H1 (cell line): ENCODE data around the gene HOXB8. TPM values are rescaled to one million over a fixed set of nuclear protein-coding genes. Genes with fewer than 3 reads are reported as not detected.

ENCODE experiments used
- CTCF ChIA-PET: fragments of 300-600 bp; sonication (Branson Sonifier 250); formaldehyde crosslinking; loops from one replicate; lab custom pipeline; 2021; ENCODE audit not compliant: partially characterized antibody; lab: Charles Lee
- POLR2A ChIA-PET: fragments of 300-600 bp; sonication (Branson Sonifier 250); formaldehyde crosslinking; loops from one replicate; lab custom pipeline; 2021; ENCODE audit warnings: inconsistent platforms; ENCODE audit not compliant: partially characterized antibody; lab: Charles Lee
- DNase-seq, 2 experiments: peaks; one replicate each; pipeline versions ENCODE4 v3.0.0 to v3.0.0-alpha.2; 2010 to 2022; ENCODE audit warnings: low spot score in 2 of 2, low read depth in 1 of 2, mixed read lengths in 1 of 2
- FAIRE-seq: peaks from 2 replicates; lab custom pipeline; 2011; peaks lifted over from hg19 to GRCh38; lab: Jason Lieb, UNC
- H2AFZ ChIP-seq: 2 replicates; pipeline ENCODE4 v1.8.1; 2012; ENCODE audit warnings: low read length, inconsistent platforms
- H2AK5ac ChIP-seq: 2 replicates; pipeline ENCODE4 v1.6.1; 2013; ENCODE audit warnings: low read depth, low read length
- H2BK120ac ChIP-seq: replicated peaks from 2 replicates; pipeline ENCODE3; 2013; ENCODE audit warnings: low read depth, low read length, inconsistent platforms
- H2BK12ac ChIP-seq: 2 replicates; pipeline ENCODE4 v1.6.1; 2013; ENCODE audit warnings: low read depth, low read length
- H2BK15ac ChIP-seq: 2 replicates; pipeline ENCODE4 v1.6.1; 2013; ENCODE audit warnings: low read length
- H2BK20ac ChIP-seq: 2 replicates; pipeline ENCODE4 v1.6.1; 2013; ENCODE audit warnings: low read length
- H2BK5ac ChIP-seq: 2 replicates; pipeline ENCODE4 v1.6.1; 2013; ENCODE audit warnings: low read depth, low read length
- H3K14ac ChIP-seq: 2 replicates; pipeline ENCODE4 v1.6.1; 2013; ENCODE audit warnings: inconsistent platforms; ENCODE audit not compliant: insufficient read length
- H3K18ac ChIP-seq: 2 replicates; pipeline ENCODE4 v1.6.1; 2013; ENCODE audit warnings: low read length; ENCODE audit errors: extremely low read depth
- H3K23ac ChIP-seq: 2 replicates; pipeline ENCODE4 v1.6.1; 2013; ENCODE audit warnings: inconsistent platforms; ENCODE audit not compliant: insufficient read length
- H3K23me2 ChIP-seq: 2 replicates; pipeline ENCODE4 v1.6.1; 2013; ENCODE audit warnings: low read depth, low read length
- H3K27ac ChIP-seq: 2 replicates; pipeline ENCODE4 v1.6.1; 2011; ENCODE audit warnings: low read depth, low read length, inconsistent platforms
- H3K27me3 ChIP-seq, 4 experiments: replicated peaks in 1 of 4; 1 replicate in 1 of 4; 2 replicates in 3 of 4; pipeline versions ENCODE4 v1.6.1 to v1.8.1; 2011 to 2013; ENCODE audit warnings: low read length in 3 of 4, mild to moderate bottlenecking in 3 of 4, inconsistent platforms in 2 of 4, mixed read lengths in 2 of 4, moderate library complexity in 1 of 4; ENCODE audit not compliant: control insufficient read depth in 3 of 4, insufficient read depth in 3 of 4; ENCODE audit errors: extremely low read depth in 1 of 4
- H3K36me3 ChIP-seq, 4 experiments: 2 replicates each; pipeline versions ENCODE4 v1.6.1 to v1.8.1; 2011 to 2013; ENCODE audit warnings: mild to moderate bottlenecking in 4 of 4, low read length in 3 of 4, moderate library complexity in 2 of 4, control low read depth in 1 of 4, inconsistent platforms in 1 of 4; ENCODE audit not compliant: insufficient read depth in 4 of 4, control insufficient read depth in 2 of 4
- H3K4ac ChIP-seq: replicated peaks from 2 replicates; pipeline ENCODE3; 2013; ENCODE audit warnings: low read length, low read depth, mixed read lengths, inconsistent platforms; ENCODE audit not compliant: insufficient read length
- H3K4me1 ChIP-seq, 4 experiments: replicated peaks in 1 of 4; 1 replicate in 1 of 4; 2 replicates in 3 of 4; pipeline versions ENCODE4 v1.6.1 to v1.8.1; 2011 to 2013; ENCODE audit warnings: low read length in 3 of 4, inconsistent platforms in 2 of 4, mixed read lengths in 1 of 4; ENCODE audit not compliant: insufficient read depth in 4 of 4, control insufficient read depth in 3 of 4
- H3K4me2 ChIP-seq, 2 experiments: 2 replicates each; pipeline versions ENCODE4 v1.6.1 to v1.8.1; 2011 to 2013; ENCODE audit warnings: low read depth in 2 of 2, low read length in 2 of 2, control low read depth in 1 of 2, inconsistent platforms in 1 of 2, mild to moderate bottlenecking in 1 of 2; ENCODE audit not compliant: insufficient read depth in 1 of 2
- H3K4me3 ChIP-seq, 4 experiments: fragments of 200-600, 300-600 bp in 1 of 4; sonication (generic), shearing (Covaris generic), sonication (Bioruptor Twin) in 1 of 4; 2 replicates each; pipeline versions ENCODE4 v1.5.1 to v1.8.1; 2011 to 2016; ENCODE audit warnings: low read length in 4 of 4, low read depth in 3 of 4, control low read depth in 2 of 4, inconsistent platforms in 2 of 4, mild to moderate bottlenecking in 2 of 4, mixed read lengths in 1 of 4, moderate library complexity in 1 of 4; ENCODE audit not compliant: insufficient read depth in 2 of 4; ENCODE audit errors: extremely low read depth in 1 of 4
- H3K56ac ChIP-seq: replicated peaks from 2 replicates; pipeline ENCODE3; 2013; ENCODE audit warnings: low read depth, mild to moderate bottlenecking, mixed read lengths, low read length, inconsistent platforms; ENCODE audit not compliant: insufficient read length
- H3K79me1 ChIP-seq: 2 replicates; pipeline ENCODE4 v1.6.1; 2013; ENCODE audit warnings: low read depth, low read length, control low read depth
- H3K79me2 ChIP-seq, 2 experiments: 2 replicates each; pipeline versions ENCODE4 v1.6.1 to v1.8.1; 2012 to 2013; ENCODE audit warnings: low read length in 2 of 2, mild to moderate bottlenecking in 2 of 2, inconsistent platforms in 1 of 2; ENCODE audit not compliant: insufficient read depth in 2 of 2, control insufficient read depth in 1 of 2
- H3K9ac ChIP-seq, 4 experiments: replicated peaks in 1 of 4; 1 replicate in 1 of 4; 2 replicates in 3 of 4; pipeline versions ENCODE4 v1.6.1 to v1.8.1; 2011 to 2013; ENCODE audit warnings: low read depth in 3 of 4, low read length in 3 of 4, control low read depth in 2 of 4, mild to moderate bottlenecking in 2 of 4, moderate library complexity in 2 of 4, inconsistent platforms in 1 of 4; ENCODE audit errors: extremely low read depth in 1 of 4
- H3K9me3 ChIP-seq, 2 experiments: 2 replicates each; pipeline versions ENCODE4 v1.6.1 to v1.8.1; 2012 to 2013; ENCODE audit warnings: mild to moderate bottlenecking in 2 of 2, moderate library complexity in 2 of 2, control low read depth in 1 of 2, inconsistent platforms in 1 of 2, low read depth in 1 of 2, low read length in 1 of 2, mixed read lengths in 1 of 2; ENCODE audit not compliant: insufficient read depth in 2 of 2
- H4K20me1 ChIP-seq, 2 experiments: replicated peaks in 1 of 2; 2 replicates each; pipeline versions ENCODE3 to v1.8.1; 2011 to 2013; ENCODE audit warnings: inconsistent platforms in 2 of 2, low read length in 2 of 2, mild to moderate bottlenecking in 1 of 2; ENCODE audit not compliant: insufficient read depth in 2 of 2, control insufficient read depth in 1 of 2
- H4K5ac ChIP-seq: 2 replicates; pipeline ENCODE4 v1.6.1; 2013; ENCODE audit warnings: low read length, low read depth, mixed read lengths, inconsistent platforms; ENCODE audit not compliant: insufficient read length
- H4K8ac ChIP-seq: 2 replicates; pipeline ENCODE4 v1.8.0; 2013; ENCODE audit warnings: mild to moderate bottlenecking, moderate library complexity, low read length, inconsistent platforms; ENCODE audit not compliant: insufficient read depth; ENCODE audit errors: extremely low read depth
- H4K91ac ChIP-seq: replicated peaks from 2 replicates; pipeline ENCODE3; 2013; ENCODE audit warnings: low read length, mixed read lengths, inconsistent platforms; ENCODE audit not compliant: insufficient read length
- CBX8 ChIP-seq: fragments of 300-800, 300-1000 bp; sonication (generic); IDR thresholded peaks from 2 replicates; pipeline ENCODE4 v1.7.1; 2016; ENCODE audit warnings: low read depth, low read length, borderline replicate concordance
- CREB1 ChIP-seq: IDR thresholded peaks from 2 replicates; pipeline ENCODE4 v1.6.1; 2012; ENCODE audit warnings: inconsistent platforms
- RNF2 ChIP-seq: fragments of 200-900, 300-1000 bp; sonication (generic); IDR thresholded peaks from 2 replicates; pipeline ENCODE4 v1.7.1; 2016; ENCODE audit warnings: borderline replicate concordance, low read depth, mild to moderate bottlenecking, antibody characterized with exemption, low read length; ENCODE audit not compliant: poor library complexity, severe bottlenecking; ENCODE audit errors: missing control alignments
- WGBS, 2 experiments: shearing (Covaris generic) in 1 of 2; methylation state at CpG; one replicate each; pipeline versions ENCODE4 v1.1.6 to v1.1.7; 2013 to 2015; ENCODE audit warnings: low lambda C conversion rate in 2 of 2, mixed read lengths in 2 of 2, inconsistent platforms in 1 of 2, low coverage in 1 of 2, missing lambda C conversion rate in 1 of 2; ENCODE audit not compliant: insufficient replicate concordance in 2 of 2, insufficient coverage in 1 of 2, insufficient read length in 1 of 2; ENCODE audit errors: extremely low coverage in 1 of 2, missing lambda C conversion rate in 1 of 2; 5-methylcytosine and 5-hydroxymethylcytosine counted together
- polyA plus RNA-seq, 7 experiments: library from polyadenylated mRNA; depleted of rRNA in 3 of 7; stranded (reverse) in 5 of 7; unstranded in 2 of 7; fragments of >200 nt in 5 of 7; fragments of 200-250 nt in 2 of 7; gene quantifications; 1 replicate in 5 of 7; 2 replicates in 1 of 7; 4 replicates in 1 of 7; pipeline versions ENCODE4 v1.2.1 to v1.2.3, GENCODE V29; 2011 to 2013; ENCODE audit warnings: missing spikeins in 2 of 7, mixed read lengths in 2 of 7
- total RNA-seq: library from RNA; stranded (reverse); fragmentation: NEBNext Ultra II Directional; extraction: Animal tissue kit (Norgen Biotek cat#: 25700); gene quantifications from 2 replicates; pipeline ENCODE4 v1.2.1, GENCODE V29; 2021

Gene HOXB8
- total and polyA plus RNA-seq, 2 of the 8 experiments (the other 6 are each of a cell fraction or from before 2014, with no cell fraction given): not detected

- Histone ChIP-seq H3K4me3 (no peak overlapping the region), H3K36me3 (peaks cover 0 to 13% (median 0%) of the 10 kb centered on the region in 4 experiments; a peak in 1 of 8 replicates), H3K27ac (no peak overlapping the region), H2BK15ac (no peak overlapping the region), H4K8ac (no peak overlapping the region), H3K23me2 (no peaks in the 10 kb centered on the region; the same call in 1 of the 2 replicates), H3K4ac (no peak overlapping the region), H3K14ac (no peak overlapping the region), H2AFZ (no peak overlapping the region), H3K23ac (no peak overlapping the region), H3K18ac (no peak overlapping the region), H2BK5ac (no peak overlapping the region), H2AK5ac (peak overlapping the region; percentile 75; the same call in 1 of the 2 replicates), H4K91ac (no peak overlapping the region), H2BK12ac (no peak overlapping the region), H3K27me3 (peaks cover 98 to 100% (median 99%) of the 10 kb centered on the region in 4 experiments), H2BK20ac (no peak overlapping the region), H3K9me3 (no peaks in the 10 kb centered on the region), H3K56ac (no peak overlapping the region), H3K79me2 (no peaks in the 10 kb centered on the region), H3K4me1 (peaks cover 0 to 3% (median 2%) of the 10 kb centered on the region in 4 experiments; a peak in 5 of 7 replicates), H2BK120ac (no peak overlapping the region), H4K5ac (no peak overlapping the region), H3K79me1 (no peaks in the 10 kb centered on the region), H3K9ac (no peak overlapping the region), H3K4me2 (no peak overlapping the region), H4K20me1 (peaks cover 26 to 46% of the 10 kb centered on the region in 2 experiments)
- POLR2A ChIA-PET: no interaction called here
- TF ChIP-seq CBX8 (0 out of 2 replicates have a peak, but pooled peaks have one; percentile 28), CREB1 (no peak), RNF2 (peak; percentile 5)
- DNase-seq (no peak), FAIRE-seq (no peak)
- CTCF ChIA-PET: interaction anchor here (0.9 to 4.4 kb wide), 11 partner anchors 11 to 359 kb away, joined by 3 to 21 read pairs (median 4); partner anchors contain the start of gene HOXB5
- WGBS, 2 experiments: 20% methylated on average over 6 of the region's 6 CpGs; no CpG with 5 or more reads in 1 of the 2 experiments
Measured at GRCh38 chr17:48620461-48621139, 5.5 kb upstream of the HOXB8 start.
